ENCODE data around the gene TNFSF9. TPM values are rescaled to one million over a fixed set of nuclear protein-coding genes. Genes with fewer than 3 reads are reported as not detected.
"Not testable (repeated sequence)": the region's sequence is repeated elsewhere in the genome, so short reads cannot be mapped to it uniquely, and the experiment has no call there.

The TNFSF9 gene
- total RNA-seq, 1 donor from 2014 or later: not detected

DNA sequence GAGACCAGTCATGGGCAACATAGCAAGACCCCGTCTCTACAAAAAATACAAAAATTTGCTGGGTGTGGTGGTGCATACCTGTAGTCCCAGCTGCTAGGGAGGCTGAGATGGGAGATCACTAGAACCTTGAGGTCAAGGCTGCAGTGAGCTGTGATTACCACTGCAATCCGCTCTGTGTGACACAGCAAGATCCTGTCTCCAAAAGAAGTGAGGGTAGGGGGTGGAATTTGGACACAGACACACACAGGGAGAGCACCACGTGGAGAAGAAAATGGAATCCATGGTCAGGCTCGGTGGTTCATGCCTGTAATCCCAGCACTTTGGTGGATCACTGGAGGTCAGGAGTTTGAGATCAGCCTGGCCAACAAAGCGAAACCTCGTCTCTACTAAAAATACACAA lies 8.7 kb downstream of the TNFSF9 start:
- Histone ChIP-seq H3K4me1 (no peaks in the 10 kb centered on the region), H3K4me3 (no peak overlapping the region), H3K36me3 (no peaks in the 10 kb centered on the region), H3K27me3 (no peaks in the 10 kb centered on the region), H3K27ac (no peak overlapping the region), H3K9me3 (no peaks in the 10 kb centered on the region)
- intact Hi-C loops (cut with DNase I): no loop called here
- TF ChIP-seq, protein P1, sequence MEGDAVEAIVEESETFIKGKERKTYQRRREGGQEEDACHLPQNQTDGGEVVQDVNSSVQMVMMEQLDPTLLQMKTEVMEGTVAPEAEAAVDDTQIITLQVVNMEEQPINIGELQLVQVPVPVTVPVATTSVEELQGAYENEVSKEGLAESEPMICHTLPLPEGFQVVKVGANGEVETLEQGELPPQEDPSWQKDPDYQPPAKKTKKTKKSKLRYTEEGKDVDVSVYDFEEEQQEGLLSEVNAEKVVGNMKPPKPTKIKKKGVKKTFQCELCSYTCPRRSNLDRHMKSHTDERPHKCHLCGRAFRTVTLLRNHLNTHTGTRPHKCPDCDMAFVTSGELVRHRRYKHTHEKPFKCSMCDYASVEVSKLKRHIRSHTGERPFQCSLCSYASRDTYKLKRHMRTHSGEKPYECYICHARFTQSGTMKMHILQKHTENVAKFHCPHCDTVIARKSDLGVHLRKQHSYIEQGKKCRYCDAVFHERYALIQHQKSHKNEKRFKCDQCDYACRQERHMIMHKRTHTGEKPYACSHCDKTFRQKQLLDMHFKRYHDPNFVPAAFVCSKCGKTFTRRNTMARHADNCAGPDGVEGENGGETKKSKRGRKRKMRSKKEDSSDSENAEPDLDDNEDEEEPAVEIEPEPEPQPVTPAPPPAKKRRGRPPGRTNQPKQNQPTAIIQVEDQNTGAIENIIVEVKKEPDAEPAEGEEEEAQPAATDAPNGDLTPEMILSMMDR (IDR thresholded peaks at IDR 0.05): no peak
- DNase-seq (ENCODE audit: low spot score in 2 of 2): no peak

DNA sequence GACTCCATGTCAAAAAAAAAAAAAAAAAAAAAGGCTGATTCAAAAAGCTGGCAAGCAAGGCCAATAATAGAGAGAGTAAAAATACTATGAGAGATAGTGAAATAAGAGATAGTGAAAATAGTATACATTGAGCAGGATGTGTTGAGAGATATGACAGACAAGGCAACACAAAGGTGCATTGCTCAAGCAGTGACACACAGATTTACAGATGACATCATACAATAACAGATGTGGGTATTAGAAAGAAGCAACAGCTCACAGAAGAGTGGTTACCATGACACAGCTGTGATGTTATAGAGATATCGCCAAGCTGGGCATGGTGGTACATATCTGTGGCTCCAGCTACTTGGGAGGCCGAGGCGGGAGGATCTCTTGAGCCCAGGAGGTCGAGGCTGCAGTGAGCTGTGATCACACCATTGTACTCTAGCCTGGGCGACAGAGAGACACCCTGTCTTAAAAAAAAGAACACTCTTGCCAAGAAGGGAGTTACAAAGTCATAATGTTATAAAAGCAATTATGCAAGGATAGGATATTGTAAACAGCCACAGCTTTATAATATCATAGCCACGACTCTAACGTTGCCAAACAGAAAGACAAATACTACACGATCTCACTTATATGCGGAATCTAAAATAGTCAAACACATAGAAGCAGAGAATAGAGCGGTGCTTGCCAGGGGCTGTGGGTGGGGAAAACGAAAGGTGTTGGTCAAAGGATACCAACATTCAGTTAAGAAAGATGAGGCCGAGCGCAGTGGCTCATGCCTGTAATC lies 10.3 kb downstream of the TNFSF9 start:
- H3K27me3 ChIP-seq: no peaks in the 10 kb centered on the region
- H3K4me3 ChIP-seq: no peak overlapping the region
- intact Hi-C loops (cut with DNase I): no loop called here
- H3K27ac ChIP-seq: no peak overlapping the region
- no peaks in the 10 kb centered on the region for H3K9me3 ChIP-seq
- no peaks in the 10 kb centered on the region for H3K36me3 ChIP-seq
- DNase-seq (ENCODE audit: low spot score in 2 of 2): no peak
- TF ChIP-seq, protein P1 (IDR thresholded peaks at IDR 0.05): no peak
- H3K4me1 ChIP-seq: no peaks in the 10 kb centered on the region

DNA sequence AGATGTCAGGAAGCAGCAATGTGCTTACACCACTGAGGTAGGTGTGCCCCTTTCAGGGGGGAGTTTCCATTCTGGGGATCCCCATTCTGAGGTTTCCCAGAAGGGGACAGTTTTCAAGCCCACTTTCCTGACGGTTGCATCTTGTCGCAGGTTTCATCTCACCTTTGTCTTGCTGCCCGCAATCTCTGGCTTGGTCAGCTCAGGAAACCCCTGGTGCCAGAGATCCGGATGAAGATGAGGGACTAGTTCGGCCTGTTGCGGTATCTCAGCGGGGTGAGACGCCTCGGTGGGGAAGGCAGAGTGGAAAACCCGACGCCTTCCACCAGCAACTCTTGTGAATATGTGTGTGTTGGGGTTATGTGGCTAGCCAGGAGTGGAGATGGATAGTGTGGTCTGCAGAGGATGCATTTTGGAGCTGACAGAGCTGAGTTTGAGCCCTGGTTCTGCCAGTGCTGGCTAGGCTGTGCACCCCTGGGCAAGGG lies 13.1 kb downstream of the TNFSF9 start:
- DNase-seq (ENCODE audit: low spot score in 2 of 2): no peak
- intact Hi-C loops (cut with DNase I): no loop called here
- TF ChIP-seq, protein P1 (IDR thresholded peaks at IDR 0.05): no peak
- Histone ChIP-seq H3K27me3 (no peaks in the 10 kb centered on the region), H3K36me3 (no peaks in the 10 kb centered on the region), H3K27ac (no peak overlapping the region), H3K9me3 (no peaks in the 10 kb centered on the region), H3K4me3 (no peak overlapping the region), H3K4me1 (no peaks in the 10 kb centered on the region)

DNA sequence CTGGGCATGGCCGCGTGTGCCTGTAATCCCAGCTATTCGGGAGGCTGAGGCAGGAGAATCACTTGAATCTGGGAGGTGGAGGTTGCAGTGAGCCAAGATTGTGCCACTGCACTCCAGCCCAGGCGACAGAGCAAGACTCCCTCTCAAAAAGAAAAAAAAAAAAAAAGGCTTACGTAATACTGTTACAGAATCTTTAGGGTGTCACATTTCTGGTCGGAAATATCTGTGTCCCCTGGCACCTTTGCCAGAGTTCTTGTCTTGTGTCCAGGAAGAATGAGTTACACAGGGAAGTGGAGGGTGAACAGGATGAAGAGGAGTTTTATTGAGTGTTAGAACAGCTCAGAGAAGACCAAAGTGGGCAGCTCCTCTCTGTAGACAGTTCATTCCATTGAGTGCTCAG lies 19.9 kb downstream of the TNFSF9 start:
- DNase-seq (ENCODE audit: low spot score in 2 of 2); H3K4me3 ChIP-seq; H3K27me3 ChIP-seq; H3K4me1 ChIP-seq; H3K36me3 ChIP-seq; intact Hi-C loops (cut with DNase I); H3K9me3 ChIP-seq; H3K27ac ChIP-seq: not testable (repeated sequence)

DNA sequence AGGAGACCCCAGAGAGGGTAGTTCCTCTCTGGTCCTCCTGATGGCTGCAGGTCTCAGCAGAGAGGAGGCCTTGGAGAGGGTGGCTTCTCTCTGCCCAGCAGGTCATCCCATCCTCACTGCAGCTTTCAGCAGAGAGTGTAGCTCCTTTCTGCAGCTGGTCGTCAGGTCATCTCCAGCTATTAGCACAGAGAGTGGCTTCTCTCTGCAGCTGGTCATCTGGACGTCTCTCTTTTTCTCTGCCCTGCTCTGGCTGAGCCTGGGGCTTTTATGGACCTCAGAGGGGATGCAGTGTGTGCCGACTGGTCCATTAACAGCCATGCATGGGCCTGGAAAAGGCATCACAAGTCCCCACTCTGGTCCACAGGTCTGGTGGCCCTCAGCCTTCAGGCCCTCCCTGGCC lies 20.3 kb downstream of the TNFSF9 start:
- no peak for DNase-seq (ENCODE audit: low spot score in 2 of 2)
- no peaks in the 10 kb centered on the region for H3K4me1 ChIP-seq
- intact Hi-C loops (cut with DNase I): no loop called here
- H3K36me3 ChIP-seq: no peaks in the 10 kb centered on the region
- H3K4me3 ChIP-seq: no peak overlapping the region
- no peaks in the 10 kb centered on the region for H3K9me3 ChIP-seq
- no peak overlapping the region for H3K27ac ChIP-seq
- TF ChIP-seq, protein P1 (IDR thresholded peaks at IDR 0.05): no peak
- H3K27me3 ChIP-seq: no peaks in the 10 kb centered on the region

DNA sequence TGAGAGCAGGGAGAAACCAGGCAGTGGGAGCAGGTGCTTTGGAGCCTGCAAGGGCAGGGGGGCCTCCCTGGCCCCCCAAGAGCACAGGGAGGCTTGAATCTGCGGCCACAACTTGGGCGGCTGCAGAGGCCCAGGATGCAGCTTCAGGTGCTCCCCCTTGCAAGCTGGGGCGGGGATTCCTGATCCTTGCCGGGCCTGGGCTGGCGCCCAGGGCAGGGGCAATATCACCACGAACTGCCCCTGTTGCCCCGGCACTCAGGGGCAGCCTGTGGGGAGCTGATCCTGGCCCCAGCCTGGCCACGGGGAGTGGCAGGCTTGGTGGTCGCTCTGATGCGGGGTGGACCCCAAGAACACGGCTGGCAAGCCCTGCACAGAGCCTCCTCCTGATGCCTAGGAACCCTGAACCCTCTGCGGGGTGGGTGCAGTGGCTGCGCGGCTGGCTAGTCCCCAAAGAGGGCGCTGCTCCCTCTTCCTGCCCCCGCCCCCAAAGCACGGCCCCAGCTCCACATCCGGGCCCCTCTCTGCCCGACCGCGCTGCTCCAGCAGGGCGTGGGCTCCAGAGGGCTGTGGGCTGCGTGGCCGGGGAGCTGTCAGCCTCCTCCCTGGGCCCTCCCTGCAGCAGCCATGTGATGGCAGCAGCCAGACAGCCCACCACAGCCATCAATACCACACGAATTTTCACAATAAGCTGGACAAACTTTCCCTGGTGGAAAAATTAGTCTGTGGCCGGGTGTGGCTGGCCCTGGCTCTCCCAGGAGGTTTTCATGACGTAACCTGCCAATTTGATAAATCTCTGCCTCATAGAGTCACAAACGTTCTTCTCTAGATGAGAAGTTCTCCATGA lies 21.0 kb downstream of the TNFSF9 start:
- no peak for DNase-seq (ENCODE audit: low spot score in 2 of 2)
- Histone ChIP-seq H3K4me1 (no peaks in the 10 kb centered on the region), H3K9me3 (no peaks in the 10 kb centered on the region), H3K4me3 (no peak overlapping the region), H3K36me3 (no peaks in the 10 kb centered on the region), H3K27me3 (no peaks in the 10 kb centered on the region), H3K27ac (no peak overlapping the region)
- TF ChIP-seq, protein P1 (IDR thresholded peaks at IDR 0.05): no peak
- intact Hi-C loops (cut with DNase I): no loop called here

Measured in ascending aorta (tissue), 2 donors.